Cerebellar cortex (tissue), 1 donor: Measurements from ENCODE around the gene C1orf116.

Experiments
- DNase-seq: peaks from one replicate; pipeline ENCODE4 v3.0.0-alpha.2; 2015; ENCODE audit warnings: low spot score

The C1orf116 gene

DNA sequence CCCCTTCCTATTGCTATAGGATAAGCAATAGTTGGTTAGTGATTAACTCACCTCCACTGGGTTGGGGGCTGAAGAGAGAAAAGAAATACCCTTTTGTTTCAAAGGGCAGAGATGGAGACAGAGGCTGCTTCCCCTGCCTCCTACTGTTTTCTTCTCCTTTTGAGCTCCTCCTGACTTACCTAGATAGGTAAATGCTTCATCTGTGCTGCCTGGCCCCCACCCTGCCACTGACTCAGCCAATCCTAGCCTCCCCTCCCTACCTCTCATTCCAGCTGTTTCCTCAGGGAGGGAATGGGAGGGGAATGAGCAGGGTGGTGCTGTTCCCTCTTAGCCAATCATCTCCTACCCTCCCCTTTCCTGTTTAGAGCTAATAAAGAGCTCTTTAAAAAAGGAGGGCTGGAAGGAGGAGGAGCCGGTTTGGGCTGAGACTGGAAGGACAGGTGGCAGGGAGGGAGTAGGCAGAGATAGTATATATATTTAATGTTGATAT is at the start of gene C1orf116:
C1orf116 (minus strand) TSS at position 229 of the 490 bp plus-strand sequence. CDS start 5,158 bp downstream, outside the sequence.
- DNase-seq = no peak

- no peak for DNase-seq
Measured at GRCh38 chr1:207081806-207082205, 49.2 kb upstream of the C1orf116 start.

GRCh38 chr1:207081088-207081487 is 48.5 kb upstream of the C1orf116 start:
- DNase-seq = no peak

- DNase-seq = no peak
Measured at GRCh38 chr1:207079706-207080241, 47.2 kb upstream of the C1orf116 start.

GRCh38 chr1:207078578-207079132 is 46.1 kb upstream of the C1orf116 start:
- DNase-seq = no peak

DNA sequence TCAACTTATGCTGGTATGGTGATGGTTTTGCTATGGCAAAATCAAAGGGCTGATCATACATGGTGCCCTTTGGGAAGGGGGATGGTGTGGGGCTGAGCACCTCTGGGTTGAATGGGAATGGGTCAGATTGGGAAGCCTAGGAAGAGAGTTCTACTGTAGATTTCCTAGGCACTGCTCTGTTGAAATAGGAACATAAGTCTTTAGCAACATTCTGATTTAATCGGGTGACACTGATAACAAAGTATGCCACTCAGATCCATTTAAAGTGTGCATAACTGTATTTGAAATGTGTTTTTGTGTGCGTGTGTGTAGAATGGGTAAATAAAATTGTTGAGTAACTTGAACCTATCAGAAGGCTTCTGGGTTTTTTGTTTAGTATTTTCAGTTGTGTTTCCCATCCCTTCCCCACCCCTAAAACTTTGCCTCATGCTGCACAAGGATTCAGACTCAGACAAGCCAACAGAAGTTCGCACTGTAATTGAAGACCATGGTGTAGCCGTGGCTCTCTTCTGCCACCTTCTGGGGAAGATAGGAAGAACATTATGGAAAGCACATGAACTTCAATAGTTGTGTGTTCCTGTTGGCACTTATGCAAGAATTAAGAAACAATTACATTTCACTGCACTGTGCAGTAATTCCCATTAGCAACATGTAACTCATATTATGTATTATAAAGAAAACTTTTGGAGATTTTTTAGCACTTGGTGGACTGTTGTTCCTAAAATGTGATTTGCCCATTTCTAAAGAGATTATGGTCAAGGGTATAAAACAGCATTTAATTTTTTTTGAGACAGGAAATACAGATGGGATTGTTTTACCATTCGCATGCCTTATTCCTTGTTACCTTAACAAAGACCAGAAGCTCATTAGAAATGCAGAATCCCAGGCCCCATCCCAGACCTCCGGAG is 45.2 kb upstream of the C1orf116 start:
- DNase-seq = peak; percentile 83

DNA sequence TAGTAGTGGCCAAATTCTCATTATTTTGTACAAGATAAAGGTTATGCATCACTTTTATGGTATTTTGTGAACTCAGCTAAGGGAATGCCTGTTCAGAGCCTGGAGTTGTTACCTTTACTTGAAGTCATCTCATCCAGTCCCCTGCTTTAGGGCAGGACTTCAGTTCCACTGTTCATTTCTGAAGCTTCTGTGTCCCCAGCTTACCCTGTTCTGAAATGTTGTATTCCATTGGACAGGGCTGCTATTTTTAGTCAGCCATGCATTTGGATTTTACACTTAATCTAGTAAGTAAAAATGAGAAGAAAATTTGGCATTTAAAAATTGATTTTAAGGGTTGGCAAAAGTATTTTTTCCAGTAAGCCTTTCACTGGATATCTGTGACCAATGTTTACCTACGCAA is 44.5 kb upstream of the C1orf116 start:
- DNase-seq = no peak

- no peak for DNase-seq
Measured at GRCh38 chr1:207076181-207076955, 43.8 kb upstream of the C1orf116 start.

DNA sequence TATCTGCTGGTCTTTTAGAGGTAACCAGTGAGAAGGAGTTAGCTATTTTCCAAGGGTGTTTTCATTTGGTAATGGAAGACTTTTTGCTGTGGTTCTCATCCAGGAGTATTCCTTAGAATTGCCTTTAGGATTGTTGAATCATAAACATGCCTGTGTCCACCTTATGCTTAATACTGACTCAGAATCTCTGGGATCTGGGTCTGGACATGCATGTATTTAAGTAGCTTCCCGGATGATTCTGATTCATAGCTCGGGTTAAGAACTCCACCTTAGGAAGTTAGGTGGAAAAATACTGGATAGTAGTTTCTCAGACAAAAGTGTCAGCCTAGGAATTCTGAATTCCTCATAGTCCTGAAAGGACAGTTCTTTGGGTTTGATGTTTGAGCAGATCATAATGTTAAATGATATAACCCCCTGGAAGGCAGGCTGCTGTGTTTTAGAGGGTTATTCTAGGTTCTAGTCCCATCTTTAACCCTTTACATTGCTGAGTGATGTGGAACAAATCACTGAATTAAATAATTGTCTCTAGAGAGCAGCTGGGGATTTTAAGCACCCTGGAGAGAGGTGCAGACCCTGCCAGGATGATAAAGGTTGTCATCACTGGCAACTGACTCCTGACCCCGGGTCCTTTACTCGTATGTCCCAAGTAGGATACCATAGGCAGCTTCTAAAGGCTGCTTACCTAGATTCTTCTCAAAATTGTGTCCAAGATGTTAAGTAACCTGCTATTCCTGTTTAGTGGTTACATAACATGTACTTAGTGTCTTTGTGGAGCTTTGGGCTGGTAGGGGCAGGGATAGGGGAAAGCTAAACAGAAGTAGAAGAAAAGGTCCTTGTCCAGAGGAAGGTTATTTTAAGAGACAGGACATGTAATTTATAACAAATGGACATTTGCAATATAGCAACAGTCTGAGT is 41.6 kb upstream of the C1orf116 start:
- no peak for DNase-seq

- no peak for DNase-seq
Measured at GRCh38 chr1:207072233-207072632, 39.7 kb upstream of the C1orf116 start.

- no peak for DNase-seq
Measured at GRCh38 chr1:207071426-207071825, 38.9 kb upstream of the C1orf116 start.

DNA sequence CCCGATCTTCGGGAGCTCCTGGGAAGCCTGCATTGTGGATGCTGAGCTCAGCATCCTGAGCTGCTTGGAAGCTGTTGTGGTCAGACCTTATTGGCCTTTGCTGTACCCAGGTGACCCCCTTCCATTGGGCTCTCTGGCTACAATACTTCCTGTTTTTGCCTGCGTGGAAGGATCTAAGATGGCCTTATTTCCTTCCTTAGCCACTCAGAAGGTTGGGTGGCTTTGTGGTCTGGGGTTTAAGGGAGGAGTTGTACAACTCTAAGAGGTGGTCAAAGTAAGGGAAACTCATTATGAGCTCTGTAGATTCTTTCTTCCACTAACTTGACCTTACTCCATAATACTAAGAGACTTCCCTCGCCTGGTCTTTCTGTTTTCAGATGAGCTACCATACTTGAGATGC is 38.3 kb upstream of the C1orf116 start:
- no peak for DNase-seq

- no peak for DNase-seq
Measured at GRCh38 chr1:207069858-207070506, 37.4 kb upstream of the C1orf116 start.

- DNase-seq = no peak
Measured at GRCh38 chr1:207069061-207069460, 36.5 kb upstream of the C1orf116 start.

GRCh38 chr1:207067665-207068064 is 35.1 kb upstream of the C1orf116 start:
- DNase-seq = no peak

GRCh38 chr1:207067185-207067584 is 34.6 kb upstream of the C1orf116 start:
- DNase-seq = no peak

GRCh38 chr1:207064561-207064960 is 32.0 kb upstream of the C1orf116 start:
- DNase-seq = no peak

DNA sequence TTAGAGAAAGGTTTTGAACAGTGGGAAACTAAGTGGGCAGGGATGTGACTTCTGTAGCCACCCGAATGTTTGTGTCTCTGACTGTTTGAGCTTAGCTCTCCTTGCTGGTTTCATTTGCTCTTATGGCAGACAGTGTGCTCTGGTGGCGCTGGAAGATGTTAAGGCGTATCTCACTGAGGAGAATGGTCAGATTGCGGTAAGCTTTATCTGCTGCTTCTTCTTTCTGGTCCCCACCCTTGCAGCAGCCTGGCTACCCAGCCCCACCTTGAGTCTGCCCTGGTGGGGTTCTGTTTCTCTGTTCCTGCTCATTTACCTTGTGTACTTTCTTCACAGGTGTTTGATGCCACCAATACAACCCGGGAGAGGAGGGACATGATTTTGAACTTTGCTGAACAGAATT is 30.5 kb upstream of the C1orf116 start:
- DNase-seq = no peak

DNA sequence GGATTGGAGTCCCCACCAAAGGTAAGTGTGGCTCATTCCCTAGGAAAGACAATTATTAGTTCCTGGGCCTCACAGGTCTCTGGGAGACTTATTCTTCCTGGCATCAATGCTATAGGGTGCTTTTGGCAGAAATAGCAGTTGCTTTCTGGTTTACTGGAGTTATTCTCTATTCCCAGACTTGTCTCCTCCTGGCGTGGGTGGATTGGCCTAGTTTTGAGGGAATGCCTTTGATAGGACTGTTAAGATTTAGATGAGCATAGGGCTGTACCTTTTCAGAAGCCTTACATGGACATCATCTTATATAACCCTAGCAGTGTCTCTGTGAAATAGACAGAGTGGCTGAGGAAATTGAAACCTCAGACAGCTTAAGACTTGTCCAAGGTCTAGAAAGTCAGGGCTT is 29.5 kb upstream of the C1orf116 start:
- no peak for DNase-seq

- no peak for DNase-seq
Measured at GRCh38 chr1:207060596-207060995, 28.0 kb upstream of the C1orf116 start.

DNA sequence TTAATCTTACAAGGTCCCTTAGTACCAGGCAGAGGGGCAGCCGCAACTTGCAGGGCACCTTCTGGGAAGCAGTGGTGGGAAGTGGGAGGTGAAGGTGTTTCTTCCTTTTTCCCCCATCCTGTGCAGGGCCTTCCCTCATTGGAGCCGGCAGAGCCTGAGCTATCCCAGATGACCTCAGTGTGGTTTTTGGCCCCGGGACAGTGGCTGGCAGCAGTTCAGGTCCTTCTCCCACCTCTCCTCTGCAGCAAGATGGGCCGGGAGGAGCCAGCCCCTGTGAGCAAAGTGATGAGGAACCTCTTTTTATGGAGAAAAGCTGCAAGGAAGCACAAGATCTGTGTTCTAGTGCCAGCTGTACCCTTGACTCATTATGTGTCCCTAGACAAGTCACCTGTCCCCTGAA is 27.3 kb upstream of the C1orf116 start:
- DNase-seq = no peak
